Inferior parietal cortex (tissue), 1 donor: Measurements from ENCODE around the gene BPIFA1.

Experiments used
- DNase-seq: peaks from one replicate; pipeline ENCODE4 v3.0.0-alpha.2; 2016; ENCODE audit errors: extremely low spot score

The BPIFA1 gene

GRCh38 chr20:33239979-33240736, 4.4 kb downstream of the BPIFA1 start:
- DNase-seq = no peak

- DNase-seq = no peak
Measured at GRCh38 chr20:33240923-33241322, 5.1 kb downstream of the BPIFA1 start.

- DNase-seq = no peak
Measured at GRCh38 chr20:33242319-33243100, 6.7 kb downstream of the BPIFA1 start.

GRCh38 chr20:33246077-33246476, 10.3 kb downstream of the BPIFA1 start:
- DNase-seq = no peak

DNA sequence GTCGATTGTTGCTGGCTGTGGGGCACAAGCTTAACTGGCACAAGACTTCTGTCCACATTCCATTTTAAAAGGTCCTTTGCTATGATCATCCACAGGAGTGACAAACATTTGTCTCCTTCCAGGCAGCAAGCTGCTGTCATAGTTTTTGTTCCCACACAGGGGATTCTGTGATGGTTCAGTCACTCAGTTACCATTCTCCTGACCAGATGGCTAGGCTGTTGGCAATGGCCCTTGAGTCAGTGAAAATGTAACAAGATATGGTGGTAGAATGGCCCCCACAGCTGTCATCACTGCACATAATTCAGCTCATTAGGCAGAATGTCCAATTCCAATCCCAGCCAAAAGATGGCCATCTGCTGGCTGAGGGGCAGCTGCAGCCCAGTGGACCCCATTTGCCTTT, 13.7 kb downstream of the BPIFA1 start:
- DNase-seq = no peak

- DNase-seq = no peak
Measured at GRCh38 chr20:33250666-33251065, 14.9 kb downstream of the BPIFA1 start.

DNA sequence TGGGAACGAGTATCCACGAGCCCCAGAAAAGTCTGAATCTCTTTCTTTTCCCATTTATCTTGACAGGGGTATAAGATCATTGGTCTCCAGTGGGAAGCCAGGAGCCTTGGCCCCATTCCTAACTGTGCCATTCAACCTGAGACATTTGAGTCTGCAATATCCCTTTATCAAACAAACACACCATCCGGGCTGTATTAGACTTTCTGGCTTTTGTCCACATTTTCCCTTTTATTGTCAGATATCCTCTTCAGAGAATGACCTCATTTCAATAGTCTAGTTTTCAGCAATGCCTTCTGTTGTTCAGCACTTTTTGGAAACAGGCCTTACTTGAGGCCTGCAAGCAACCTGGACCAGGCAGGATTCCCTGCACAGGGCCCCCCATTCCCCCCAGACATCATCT, 15.7 kb downstream of the BPIFA1 start:
- DNase-seq = no peak

GRCh38 chr20:33252460-33252859, 16.7 kb downstream of the BPIFA1 start:
- DNase-seq = no peak

- no peak for DNase-seq
Measured at GRCh38 chr20:33255005-33255404, 19.2 kb downstream of the BPIFA1 start.

DNA sequence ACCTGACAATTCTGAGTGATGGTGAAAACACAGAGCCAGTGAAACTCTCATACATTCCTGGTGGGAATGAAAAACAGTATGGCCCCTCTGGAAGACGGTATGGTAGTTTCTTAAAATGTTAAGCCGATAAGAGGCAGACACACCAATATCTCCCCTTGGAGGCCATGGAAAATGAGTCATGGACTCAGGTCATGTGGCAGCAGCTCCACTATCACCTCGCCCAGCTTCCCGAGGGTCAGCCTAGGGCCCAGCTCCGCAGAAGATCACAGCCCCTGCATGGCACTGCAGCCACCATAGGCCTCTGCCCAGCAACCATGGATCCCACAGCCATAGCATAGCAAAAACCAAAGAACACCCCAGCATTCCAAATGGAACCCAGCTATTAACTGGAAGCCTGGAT, 21.4 kb downstream of the BPIFA1 start:
- no peak for DNase-seq

- no peak for DNase-seq
Measured at GRCh38 chr20:33259371-33259770, 23.6 kb downstream of the BPIFA1 start.

GRCh38 chr20:33261465-33261864, 25.7 kb downstream of the BPIFA1 start:
- DNase-seq = no peak

DNA sequence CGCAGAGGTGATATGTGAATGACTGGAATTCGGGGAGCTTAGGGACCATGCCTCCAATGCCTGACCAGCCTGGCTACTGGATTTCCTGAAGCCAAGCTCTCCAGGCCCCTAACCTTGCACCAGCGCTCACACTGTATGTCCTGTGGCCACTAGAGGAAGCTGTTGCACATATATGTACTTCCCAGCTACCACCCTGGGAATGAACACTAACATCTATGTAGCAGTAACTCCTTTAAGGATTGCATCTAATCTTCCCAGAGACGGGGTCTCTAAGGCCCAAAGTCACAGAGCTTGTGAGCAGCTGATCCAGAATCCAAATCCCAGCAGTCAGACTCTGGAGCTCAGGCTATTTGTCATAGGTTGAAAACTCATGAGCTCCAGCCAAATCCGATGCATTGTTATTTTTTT, 26.9 kb downstream of the BPIFA1 start:
- DNase-seq = peak; percentile 75

GRCh38 chr20:33263784-33264183, 28.0 kb downstream of the BPIFA1 start:
- DNase-seq = no peak

DNA sequence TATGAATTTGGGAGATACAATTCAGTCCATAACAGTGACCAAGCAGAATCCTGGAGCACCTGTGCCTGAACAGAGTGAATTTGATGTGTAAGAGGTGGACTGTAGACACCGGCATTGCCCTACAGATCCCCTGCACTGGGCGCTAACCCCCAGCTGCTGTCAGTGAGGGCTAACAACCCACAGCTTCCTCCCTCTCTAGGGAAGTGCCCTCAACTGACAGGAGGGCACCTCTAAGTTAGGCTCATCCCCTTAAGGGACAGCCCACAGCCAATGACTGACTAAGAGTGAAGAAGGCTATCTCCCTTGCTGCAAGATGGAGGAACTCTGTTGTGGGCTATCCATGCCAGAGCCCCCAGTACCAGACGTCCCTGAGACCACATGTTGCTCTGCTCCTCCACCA, 31.9 kb downstream of the BPIFA1 start:
- DNase-seq = no peak

- no peak for DNase-seq
Measured at GRCh38 chr20:33272155-33272873, 36.5 kb downstream of the BPIFA1 start.

- DNase-seq = peak; percentile 23
Measured at GRCh38 chr20:33273117-33273851, 37.5 kb downstream of the BPIFA1 start.

DNA sequence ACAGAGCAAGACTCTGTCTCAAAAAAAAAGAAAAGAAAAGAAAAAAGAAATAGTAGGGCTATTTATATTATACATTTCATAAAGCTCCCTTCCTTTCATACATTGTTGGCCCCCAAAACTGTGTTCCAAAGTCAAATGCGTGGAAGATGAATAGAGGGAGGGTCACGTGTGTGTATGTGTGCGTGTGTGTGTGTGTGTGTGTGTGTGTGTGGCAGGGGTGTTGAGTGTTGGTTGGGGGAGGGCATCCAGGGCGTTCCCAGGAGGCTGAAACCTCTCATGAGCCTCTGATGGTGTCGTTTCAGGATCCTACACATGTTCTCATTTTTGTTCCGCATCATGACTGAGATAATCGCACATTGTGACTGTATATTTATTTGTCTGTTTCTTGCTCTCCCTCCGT, 39.4 kb downstream of the BPIFA1 start:
- no peak for DNase-seq

- no peak for DNase-seq
Measured at GRCh38 chr20:33275871-33276270, 40.1 kb downstream of the BPIFA1 start.

DNA sequence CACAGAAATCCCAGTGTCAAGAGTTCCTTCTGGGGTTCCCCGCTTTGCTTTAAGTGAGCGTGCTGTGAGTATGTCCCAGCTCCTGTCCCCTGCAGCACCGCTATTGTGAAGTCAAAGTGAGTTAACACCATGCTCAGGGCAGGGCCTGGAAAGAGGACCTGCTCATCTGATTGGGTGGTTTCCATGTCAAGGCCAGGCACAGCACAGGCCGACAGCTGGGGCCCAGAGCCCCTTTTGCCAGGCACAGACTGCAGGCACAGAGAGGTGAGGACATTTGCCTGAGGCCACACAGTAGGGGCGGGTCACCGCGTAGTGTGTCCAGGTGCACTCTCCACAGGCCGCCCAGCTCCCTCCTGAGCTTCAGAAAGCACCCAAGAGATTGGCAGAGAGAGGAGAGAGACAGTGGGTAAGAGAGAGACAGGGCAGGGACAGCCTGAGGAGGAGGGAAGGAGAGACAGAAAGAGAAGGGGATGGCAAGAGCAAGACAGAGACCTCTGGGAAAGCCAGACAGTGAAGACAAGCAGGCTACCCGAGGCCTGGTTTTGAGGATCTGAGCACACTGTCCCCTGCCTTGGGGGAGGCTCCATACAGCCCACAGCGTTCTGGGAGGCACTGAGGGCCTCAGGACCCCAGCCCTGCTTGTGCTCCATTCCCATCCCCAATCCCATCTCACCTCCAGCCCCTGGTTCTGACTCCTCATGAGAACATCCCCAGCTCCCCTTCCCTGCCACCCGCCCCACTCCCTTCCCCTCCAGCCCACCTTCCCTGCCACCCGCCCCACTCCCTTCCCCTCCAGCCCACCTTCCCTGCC, 40.7 kb downstream of the BPIFA1 start:
- DNase-seq = no peak
